ENCODE results near the gene PHF5A. TPM values are rescaled to one million over a fixed set of nuclear protein-coding genes. Genes with fewer than 3 reads are reported as not detected.

Gene PHF5A
- total and polyA plus RNA-seq, 2 experiments from 2014 or later = 21.9 to 55.2 TPM

GRCh38 chr22:41481925-41482318 lies 13.4 kb upstream of the PHF5A start:
- DNase-seq (ENCODE audit: low spot score) = no peak
- H3K27ac ChIP-seq = no peak overlapping the region
- H3K9me2 ChIP-seq (replicated peaks; ENCODE audit: insufficient read depth) = no peaks in the 10 kb centered on the region
- no peaks in the 10 kb centered on the region for H3K27me3 ChIP-seq
- 75% methylated on average over 5 of the region's 5 CpGs for WGBS (ENCODE audit: low lambda C conversion rate, missing lambda C conversion rate)
- peaks cover 99% of the 10 kb centered on the region for H3K79me2 ChIP-seq
- H3K36me3 ChIP-seq (replicated peaks; ENCODE audit: insufficient read depth, low read depth) = no peaks in the 10 kb centered on the region
- H3K9me3 ChIP-seq (ENCODE audit: low read depth) = no peaks in the 10 kb centered on the region
- H3K4me3 ChIP-seq = no peak overlapping the region
- no peak overlapping the region for H3K4me2 ChIP-seq
- H4K20me1 ChIP-seq (ENCODE audit: insufficient read depth, poor library complexity, severe bottlenecking) = peaks cover 63% of the 10 kb centered on the region
- H3K4me1 ChIP-seq (ENCODE audit: insufficient read depth) = peaks cover 30% of the 10 kb centered on the region
- H2AFZ ChIP-seq = no peak overlapping the region
- TF ChIP-seq, protein P1, sequence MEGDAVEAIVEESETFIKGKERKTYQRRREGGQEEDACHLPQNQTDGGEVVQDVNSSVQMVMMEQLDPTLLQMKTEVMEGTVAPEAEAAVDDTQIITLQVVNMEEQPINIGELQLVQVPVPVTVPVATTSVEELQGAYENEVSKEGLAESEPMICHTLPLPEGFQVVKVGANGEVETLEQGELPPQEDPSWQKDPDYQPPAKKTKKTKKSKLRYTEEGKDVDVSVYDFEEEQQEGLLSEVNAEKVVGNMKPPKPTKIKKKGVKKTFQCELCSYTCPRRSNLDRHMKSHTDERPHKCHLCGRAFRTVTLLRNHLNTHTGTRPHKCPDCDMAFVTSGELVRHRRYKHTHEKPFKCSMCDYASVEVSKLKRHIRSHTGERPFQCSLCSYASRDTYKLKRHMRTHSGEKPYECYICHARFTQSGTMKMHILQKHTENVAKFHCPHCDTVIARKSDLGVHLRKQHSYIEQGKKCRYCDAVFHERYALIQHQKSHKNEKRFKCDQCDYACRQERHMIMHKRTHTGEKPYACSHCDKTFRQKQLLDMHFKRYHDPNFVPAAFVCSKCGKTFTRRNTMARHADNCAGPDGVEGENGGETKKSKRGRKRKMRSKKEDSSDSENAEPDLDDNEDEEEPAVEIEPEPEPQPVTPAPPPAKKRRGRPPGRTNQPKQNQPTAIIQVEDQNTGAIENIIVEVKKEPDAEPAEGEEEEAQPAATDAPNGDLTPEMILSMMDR (IDR thresholded peaks at IDR 0.05; ENCODE audit: poor library complexity) = no peak
- no peak for TF ChIP-seq EZH2phosphoT487 (IDR thresholded peaks at IDR 0.05; ENCODE audit: low read depth, severe bottlenecking, unreplicated experiment)
- no peak for TF ChIP-seq EZH2 (IDR thresholded peaks at IDR 0.05; ENCODE audit: borderline replicate concordance)

DNA sequence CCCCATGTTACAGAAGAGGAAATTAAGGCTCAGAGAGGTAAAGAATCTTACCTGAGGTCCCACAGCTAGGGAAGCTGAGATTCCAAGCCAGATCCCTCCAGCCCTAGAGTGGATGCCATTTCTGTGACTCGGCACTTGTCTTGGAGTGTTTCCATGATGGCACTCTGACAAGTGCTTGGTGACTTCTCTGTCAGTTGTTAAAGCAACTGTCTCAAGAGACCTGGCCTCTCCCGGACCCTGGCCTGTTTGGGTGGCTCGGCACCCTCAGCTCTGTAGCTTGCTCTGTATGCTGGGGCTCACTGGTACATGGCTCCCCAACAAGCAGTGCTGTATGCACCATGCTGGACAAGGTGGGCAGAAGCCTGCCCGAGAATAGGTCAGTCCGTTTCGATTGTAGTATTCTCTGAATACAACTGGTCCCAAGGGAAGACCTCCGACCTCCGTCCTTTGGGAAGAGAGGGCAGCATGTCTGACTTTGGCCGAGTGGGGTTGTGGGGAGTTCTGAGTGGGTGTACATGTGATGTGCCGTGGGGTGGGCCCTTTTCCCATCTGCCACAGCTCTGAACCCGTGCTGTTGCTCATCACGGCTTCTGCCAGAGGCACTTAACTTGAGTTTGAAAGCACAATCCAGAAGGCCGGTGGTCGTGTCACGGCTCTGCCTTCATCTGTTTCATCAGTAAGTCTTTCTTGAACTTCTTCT lies 12.8 kb upstream of the PHF5A start:
- H3K79me2 ChIP-seq = peaks cover 100% of the 10 kb centered on the region
- H3K27ac ChIP-seq = peak overlapping the region; percentile 78

GRCh38 chr22:41480397-41480735 lies 11.9 kb upstream of the PHF5A start:
- no peaks in the 10 kb centered on the region for H3K9me2 ChIP-seq (replicated peaks; ENCODE audit: insufficient read depth)
- no peak overlapping the region for H2AFZ ChIP-seq
- H3K36me3 ChIP-seq (replicated peaks; ENCODE audit: insufficient read depth, low read depth) = no peaks in the 10 kb centered on the region
- peak overlapping the region; percentile 42 for H3K4me2 ChIP-seq
- peaks cover 31% of the 10 kb centered on the region for H3K4me1 ChIP-seq (ENCODE audit: insufficient read depth)
- H3K4me3 ChIP-seq = no peak overlapping the region
- H3K79me2 ChIP-seq = peaks cover 100% of the 10 kb centered on the region
- H4K20me1 ChIP-seq (ENCODE audit: insufficient read depth, poor library complexity, severe bottlenecking) = peaks cover 58% of the 10 kb centered on the region
- DNase-seq (ENCODE audit: low spot score) = peak; percentile 68
- H3K9me3 ChIP-seq (ENCODE audit: low read depth) = no peaks in the 10 kb centered on the region
- no peaks in the 10 kb centered on the region for H3K27me3 ChIP-seq
- WGBS (ENCODE audit: low lambda C conversion rate, missing lambda C conversion rate) = 56% methylated on average over 7 of the region's 7 CpGs
- TF ChIP-seq EZH2 (IDR thresholded peaks at IDR 0.05; ENCODE audit: borderline replicate concordance) = no peak
- TF ChIP-seq EZH2phosphoT487 (IDR thresholded peaks at IDR 0.05; ENCODE audit: low read depth, severe bottlenecking, unreplicated experiment) = no peak
- TF ChIP-seq, protein P1 (IDR thresholded peaks at IDR 0.05; ENCODE audit: poor library complexity) = no peak
- H3K27ac ChIP-seq = peak overlapping the region; percentile 78

More for the DNA sequence above, 12.8 kb upstream of the PHF5A start:
- whole genome bisulfite sequencing (ENCODE audit: low lambda C conversion rate, missing lambda C conversion rate) = 96% methylated on average over 15 of the region's 15 CpGs
- Histone ChIP-seq H3K27me3 (no peaks in the 10 kb centered on the region), H3K9me3 (ENCODE audit: low read depth) (no peaks in the 10 kb centered on the region), H3K4me1 (ENCODE audit: insufficient read depth) (peaks cover 25% of the 10 kb centered on the region), H4K20me1 (ENCODE audit: insufficient read depth, poor library complexity, severe bottlenecking) (peaks cover 63% of the 10 kb centered on the region), H3K4me2 (no peak overlapping the region), H3K4me3 (no peak overlapping the region), H2AFZ (no peak overlapping the region), H3K36me3 (replicated peaks; ENCODE audit: insufficient read depth, low read depth) (no peaks in the 10 kb centered on the region), H3K9me2 (replicated peaks; ENCODE audit: insufficient read depth) (no peaks in the 10 kb centered on the region)
- TF ChIP-seq EZH2phosphoT487 (IDR thresholded peaks at IDR 0.05; ENCODE audit: low read depth, severe bottlenecking, unreplicated experiment) (no peak), EZH2 (IDR thresholded peaks at IDR 0.05; ENCODE audit: borderline replicate concordance) (no peak)
- TF ChIP-seq, protein P1 (IDR thresholded peaks at IDR 0.05; ENCODE audit: poor library complexity) = no peak
- no peak for DNase-seq (ENCODE audit: low spot score)

All from hepatocyte (in vitro differentiated cells).